HFFc6 (cell line): ENCODE measurements around the gene OGFOD3. TPM values are rescaled to one million over a fixed set of nuclear protein-coding genes. Genes with fewer than 3 reads are reported as not detected.

Source experiments
- DNase-seq: peaks from one replicate; pipeline ENCODE4 v3.0.0-alpha.2; 2018
- H3K27ac Mint-ChIP-seq: 2 replicates; pipeline ENCODE4 v1.8.0; 2020; ENCODE audit warnings: mild to moderate bottlenecking, mixed read lengths
- H3K27me3 Mint-ChIP-seq: 2 replicates; pipeline ENCODE4 v1.8.0; 2021; ENCODE audit warnings: mild to moderate bottlenecking, moderate library complexity, mixed read lengths; ENCODE audit not compliant: insufficient read depth
- H3K36me3 Mint-ChIP-seq: 2 replicates; pipeline ENCODE4 v1.8.0; 2021; ENCODE audit warnings: low read depth, mixed read lengths
- H3K4me1 Mint-ChIP-seq: 2 replicates; pipeline ENCODE4 v1.8.0; 2020; ENCODE audit warnings: low read depth, mixed read lengths
- H3K4me3 Mint-ChIP-seq: 2 replicates; pipeline ENCODE4 v1.8.0; 2020; ENCODE audit warnings: mild to moderate bottlenecking, moderate library complexity, mixed read lengths
- H3K9me3 Mint-ChIP-seq: 2 replicates; pipeline ENCODE4 v1.8.0; 2020; ENCODE audit warnings: mild to moderate bottlenecking, mixed read lengths
- total RNA-seq, 6 experiments: library from RNA; stranded (reverse); fragmentation: NEBNext Ultra II Directional; extraction: Animal tissue kit (Norgen Biotek cat#: 25700); gene quantifications; 2 replicates in 1 of 6; 3 replicates in 5 of 6; pipeline ENCODE4 v1.2.3, GENCODE V29; 2021
- TF ChIP-seq, protein P1 (sequence below): fragments of 200-600 bp; sonication (generic); IDR thresholded peaks from 2 replicates; pipeline ENCODE4 v1.5.0; 2021; ENCODE audit warnings: antibody characterized with exemption, mild to moderate bottlenecking

The OGFOD3 gene
- total RNA-seq, 6 experiments from 2014 or later: 26.5 to 31.2 (median 27.9) TPM

DNA sequence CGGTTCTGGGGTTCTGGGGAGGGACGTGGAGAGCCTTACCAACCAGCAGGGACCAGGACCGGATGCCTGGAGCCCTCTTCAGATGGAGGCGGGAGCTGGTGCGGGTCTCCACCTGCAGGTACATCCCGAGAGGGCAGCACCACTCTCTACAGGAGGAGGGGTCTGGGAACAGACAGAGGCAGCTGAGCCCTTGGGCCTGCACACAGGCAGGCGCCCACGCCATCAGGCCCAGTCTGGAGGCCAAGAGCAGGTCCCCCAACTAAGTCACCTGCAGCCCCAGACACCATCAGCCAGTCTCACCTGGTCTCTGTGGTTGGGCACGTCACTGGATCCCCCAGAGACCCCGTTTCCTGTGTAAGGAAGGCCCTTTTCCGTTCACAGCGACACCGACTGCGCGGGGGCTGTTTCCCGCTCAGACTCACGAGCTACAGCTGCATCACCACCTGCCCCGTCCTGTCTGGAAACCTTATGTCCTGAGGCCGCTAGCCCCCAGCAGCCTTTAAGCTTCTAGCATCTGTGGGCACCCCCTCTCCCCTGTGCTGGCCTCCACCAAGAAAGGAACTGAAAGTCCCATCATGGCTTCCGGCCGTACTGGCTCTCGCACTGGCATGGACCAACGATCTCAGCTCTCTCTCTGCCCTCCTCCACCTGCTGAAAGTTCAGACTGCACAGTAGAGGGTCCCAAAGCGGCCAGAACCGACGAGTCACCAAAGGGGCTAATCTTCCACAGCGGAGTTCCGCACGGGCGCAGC, 30.9 kb upstream of the OGFOD3 start:
- H3K4me1 Mint-ChIP-seq: peaks cover 14% of the 10 kb centered on the region
- no peak for DNase-seq
- H3K27ac Mint-ChIP-seq: no peak overlapping the region
- H3K36me3 Mint-ChIP-seq: no peaks in the 10 kb centered on the region; the same call in 1 of the 2 replicates
- H3K27me3 Mint-ChIP-seq: no peaks in the 10 kb centered on the region; the same call in 1 of the 2 replicates
- TF ChIP-seq, protein P1, sequence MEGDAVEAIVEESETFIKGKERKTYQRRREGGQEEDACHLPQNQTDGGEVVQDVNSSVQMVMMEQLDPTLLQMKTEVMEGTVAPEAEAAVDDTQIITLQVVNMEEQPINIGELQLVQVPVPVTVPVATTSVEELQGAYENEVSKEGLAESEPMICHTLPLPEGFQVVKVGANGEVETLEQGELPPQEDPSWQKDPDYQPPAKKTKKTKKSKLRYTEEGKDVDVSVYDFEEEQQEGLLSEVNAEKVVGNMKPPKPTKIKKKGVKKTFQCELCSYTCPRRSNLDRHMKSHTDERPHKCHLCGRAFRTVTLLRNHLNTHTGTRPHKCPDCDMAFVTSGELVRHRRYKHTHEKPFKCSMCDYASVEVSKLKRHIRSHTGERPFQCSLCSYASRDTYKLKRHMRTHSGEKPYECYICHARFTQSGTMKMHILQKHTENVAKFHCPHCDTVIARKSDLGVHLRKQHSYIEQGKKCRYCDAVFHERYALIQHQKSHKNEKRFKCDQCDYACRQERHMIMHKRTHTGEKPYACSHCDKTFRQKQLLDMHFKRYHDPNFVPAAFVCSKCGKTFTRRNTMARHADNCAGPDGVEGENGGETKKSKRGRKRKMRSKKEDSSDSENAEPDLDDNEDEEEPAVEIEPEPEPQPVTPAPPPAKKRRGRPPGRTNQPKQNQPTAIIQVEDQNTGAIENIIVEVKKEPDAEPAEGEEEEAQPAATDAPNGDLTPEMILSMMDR: no peak
- H3K4me3 Mint-ChIP-seq: peak overlapping the region; percentile 89
- no peaks in the 10 kb centered on the region for H3K9me3 Mint-ChIP-seq

DNA sequence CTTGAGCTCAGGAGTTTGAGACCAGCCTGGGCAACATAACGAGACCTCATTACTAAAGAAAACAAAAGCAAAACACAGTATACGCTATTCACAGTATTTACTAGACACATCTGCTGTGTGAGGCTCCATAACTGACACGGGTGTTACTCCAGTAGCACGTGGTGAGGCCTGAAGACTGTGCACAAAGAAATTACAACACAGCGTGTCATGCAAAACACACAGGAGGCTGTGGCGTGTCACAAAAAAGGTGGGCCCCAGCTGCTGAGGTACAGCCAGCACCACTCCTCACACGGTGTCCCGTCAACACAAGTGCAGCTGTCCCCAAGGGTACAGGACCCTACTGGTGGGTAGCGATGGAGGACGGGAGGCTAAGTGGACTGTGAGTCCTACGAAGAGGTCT, 29.5 kb upstream of the OGFOD3 start:
- Mint-ChIP-seq H3K27me3 (no peaks in the 10 kb centered on the region; the same call in 1 of the 2 replicates), H3K36me3 (no peaks in the 10 kb centered on the region; the same call in 1 of the 2 replicates), H3K27ac (no peak overlapping the region), H3K9me3 (no peaks in the 10 kb centered on the region), H3K4me1 (peaks cover 14% of the 10 kb centered on the region), H3K4me3 (no peak overlapping the region)
- DNase-seq: no peak
- TF ChIP-seq, protein P1: no peak

DNA sequence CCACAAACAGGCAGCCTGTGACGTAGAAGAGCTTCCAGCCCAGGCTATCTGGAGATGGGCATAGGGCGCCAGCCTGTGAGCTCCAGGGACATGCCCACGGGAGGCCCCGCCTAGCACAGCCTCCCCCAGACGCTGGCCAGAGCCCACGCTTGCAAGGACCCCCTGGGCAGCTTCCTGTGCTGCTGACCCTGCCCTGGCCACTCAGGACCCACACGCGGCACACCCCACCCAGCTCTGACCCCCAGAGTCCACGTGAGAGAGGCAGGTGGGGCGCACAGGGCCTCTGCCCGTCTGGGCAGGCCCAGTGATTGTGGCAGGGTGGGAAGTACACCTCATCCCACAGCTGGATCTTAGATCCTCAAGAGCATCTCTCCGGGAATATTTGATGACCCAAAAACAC, 28.3 kb upstream of the OGFOD3 start:
- Mint-ChIP-seq H3K36me3 (no peaks in the 10 kb centered on the region; the same call in 1 of the 2 replicates), H3K4me3 (no peak overlapping the region), H3K4me1 (peaks cover 13% of the 10 kb centered on the region), H3K9me3 (no peaks in the 10 kb centered on the region), H3K27me3 (no peaks in the 10 kb centered on the region; the same call in 1 of the 2 replicates), H3K27ac (no peak overlapping the region)
- TF ChIP-seq, protein P1: no peak
- DNase-seq: no peak

DNA sequence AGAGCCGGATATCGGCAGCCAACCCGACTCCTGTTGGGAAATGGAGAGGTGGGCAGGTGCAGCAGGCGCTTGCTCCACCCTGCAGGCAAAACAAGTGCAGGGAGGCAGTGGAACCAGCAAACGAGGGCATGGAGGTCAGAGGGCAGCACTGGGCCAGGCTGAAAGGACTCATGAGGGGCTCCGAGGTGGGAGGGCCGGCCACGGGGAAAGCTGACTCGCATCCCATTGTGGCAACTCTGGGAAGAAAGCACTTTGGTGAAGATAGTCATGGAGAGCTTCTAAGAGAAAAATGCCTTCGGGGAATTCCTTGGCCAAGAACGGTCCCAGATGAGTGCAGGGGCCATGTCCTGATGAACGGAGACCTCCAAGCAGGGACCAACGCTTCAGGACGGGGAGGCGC, 27.7 kb upstream of the OGFOD3 start:
- TF ChIP-seq, protein P1: no peak
- Mint-ChIP-seq H3K27me3 (no peaks in the 10 kb centered on the region; the same call in 1 of the 2 replicates), H3K4me3 (no peak overlapping the region), H3K36me3 (no peaks in the 10 kb centered on the region; the same call in 1 of the 2 replicates), H3K9me3 (no peaks in the 10 kb centered on the region), H3K27ac (no peak overlapping the region), H3K4me1 (peaks cover 8% of the 10 kb centered on the region)
- no peak for DNase-seq

DNA sequence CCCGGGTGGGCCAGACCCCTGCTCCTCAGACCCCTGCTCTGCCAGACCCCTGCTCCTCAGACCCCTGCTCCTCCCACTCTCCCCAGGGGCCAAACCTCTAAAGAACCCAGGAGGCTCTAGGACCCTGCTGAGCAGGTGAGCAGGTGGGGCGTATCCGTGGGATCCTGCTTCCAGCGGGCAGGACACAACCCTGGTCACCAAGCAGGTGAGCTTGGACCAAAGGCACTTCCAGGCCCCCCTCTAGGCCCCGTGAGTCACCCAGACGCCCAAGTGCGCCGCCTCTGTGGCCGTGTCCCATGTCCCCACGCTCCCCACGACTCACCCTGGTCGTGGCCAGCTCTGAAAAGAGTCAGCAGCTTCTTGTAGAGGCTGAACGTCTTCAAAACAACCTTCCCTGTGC, 27.2 kb upstream of the OGFOD3 start:
- Mint-ChIP-seq H3K27ac (no peak overlapping the region), H3K9me3 (no peaks in the 10 kb centered on the region), H3K4me1 (peaks cover 6% of the 10 kb centered on the region; the same call in 1 of the 2 replicates), H3K27me3 (no peaks in the 10 kb centered on the region; the same call in 1 of the 2 replicates), H3K36me3 (no peaks in the 10 kb centered on the region; the same call in 1 of the 2 replicates), H3K4me3 (no peak overlapping the region)
- no peak for DNase-seq
- TF ChIP-seq, protein P1: no peak
